SK-N-SH (cell line): ENCODE measurements around the gene TTLL12.

Experiments
- EP300 ChIP-seq, 2 experiments: IDR thresholded peaks; 2 replicates each; pipeline versions ENCODE4 v1.4.0 to v1.6.1; 2012; ENCODE audit warnings: borderline replicate concordance in 1 of 2, low read depth in 1 of 2, low read length in 1 of 2
- EZH2phosphoT487 ChIP-seq: fragments of 200-600 bp; sonication (generic); IDR thresholded peaks from 2 replicates; pipeline ENCODE4 v1.6.1; 2017; ENCODE audit warnings: low read depth, mixed run types, mild to moderate bottlenecking, antibody characterized with exemption, moderate library complexity, borderline replicate concordance
- GABPA ChIP-seq: IDR thresholded peaks from 2 replicates; pipeline ENCODE4 v1.4.0; 2012; ENCODE audit warnings: low read depth, mild to moderate bottlenecking
- NFIC ChIP-seq: IDR thresholded peaks from 2 replicates; pipeline ENCODE4 v1.4.0; 2012; ENCODE audit warnings: borderline replicate concordance
- TAF1 ChIP-seq: IDR thresholded peaks from 2 replicates; pipeline ENCODE4 v1.6.1; 2012; ENCODE audit warnings: low read depth, mild to moderate bottlenecking, low read length, moderate library complexity, borderline replicate concordance
- TCF12 ChIP-seq: IDR thresholded peaks from 2 replicates; pipeline ENCODE4 v1.4.0; 2012
- TF ChIP-seq, protein P1 (sequence below): fragments of 200-600 bp; sonication (generic); IDR thresholded peaks from 2 replicates; pipeline ENCODE4 v1.6.1; 2017; ENCODE audit warnings: antibody characterized with exemption, mild to moderate bottlenecking, moderate library complexity

DNA sequence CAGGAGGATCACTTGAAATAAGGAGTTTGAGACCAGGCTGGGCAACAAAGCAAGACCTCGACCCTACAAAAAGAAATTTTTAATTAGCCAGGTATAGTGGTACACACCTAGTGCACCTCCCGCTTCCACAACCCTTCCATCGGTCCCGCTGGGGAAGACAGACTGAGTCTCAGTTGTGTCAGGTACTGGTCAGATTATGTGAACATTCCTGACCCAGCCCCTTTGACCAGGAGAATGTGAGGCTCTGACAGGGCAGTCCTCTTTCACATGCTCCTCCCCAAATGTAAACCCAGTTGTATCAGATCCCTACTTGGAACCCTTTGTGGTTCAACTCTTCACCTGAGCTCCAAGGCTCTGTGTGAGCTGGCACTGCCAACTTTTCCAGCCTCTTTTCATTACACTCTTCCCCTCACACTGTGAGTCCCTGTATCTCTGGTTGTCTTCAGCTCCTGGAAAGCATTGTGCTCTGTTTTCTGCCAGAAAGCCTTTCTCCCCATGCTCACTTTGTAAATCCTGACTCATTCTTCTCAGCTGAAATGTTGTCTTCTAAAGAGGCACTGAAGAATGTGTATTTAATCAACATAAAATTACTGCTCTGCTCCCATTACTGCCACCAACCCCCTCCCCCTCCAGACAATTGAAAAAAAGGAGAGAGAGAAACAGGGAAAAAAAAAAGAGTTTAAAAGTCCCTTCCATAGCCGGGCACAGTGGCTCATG is 2.1 kb upstream of the TTLL12 start:
- no peak for TF ChIP-seq NFIC
- TF ChIP-seq, protein P1, sequence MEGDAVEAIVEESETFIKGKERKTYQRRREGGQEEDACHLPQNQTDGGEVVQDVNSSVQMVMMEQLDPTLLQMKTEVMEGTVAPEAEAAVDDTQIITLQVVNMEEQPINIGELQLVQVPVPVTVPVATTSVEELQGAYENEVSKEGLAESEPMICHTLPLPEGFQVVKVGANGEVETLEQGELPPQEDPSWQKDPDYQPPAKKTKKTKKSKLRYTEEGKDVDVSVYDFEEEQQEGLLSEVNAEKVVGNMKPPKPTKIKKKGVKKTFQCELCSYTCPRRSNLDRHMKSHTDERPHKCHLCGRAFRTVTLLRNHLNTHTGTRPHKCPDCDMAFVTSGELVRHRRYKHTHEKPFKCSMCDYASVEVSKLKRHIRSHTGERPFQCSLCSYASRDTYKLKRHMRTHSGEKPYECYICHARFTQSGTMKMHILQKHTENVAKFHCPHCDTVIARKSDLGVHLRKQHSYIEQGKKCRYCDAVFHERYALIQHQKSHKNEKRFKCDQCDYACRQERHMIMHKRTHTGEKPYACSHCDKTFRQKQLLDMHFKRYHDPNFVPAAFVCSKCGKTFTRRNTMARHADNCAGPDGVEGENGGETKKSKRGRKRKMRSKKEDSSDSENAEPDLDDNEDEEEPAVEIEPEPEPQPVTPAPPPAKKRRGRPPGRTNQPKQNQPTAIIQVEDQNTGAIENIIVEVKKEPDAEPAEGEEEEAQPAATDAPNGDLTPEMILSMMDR, result no peak
- TF ChIP-seq TCF12, result no peak
- TF ChIP-seq TAF1, result no peak
- TF ChIP-seq EP300 (IDR thresholded peaks at IDR 0.05; ENCODE audit: borderline replicate concordance in 1 of 2, low read depth in 1 of 2, low read length in 1 of 2), result no peak
- TF ChIP-seq EZH2phosphoT487, result no peak
- TF ChIP-seq GABPA, result no peak
